Astrocyte (in vitro differentiated cells and primary cell): ENCODE results near the gene DNAL1.

ENCODE experiments used
- CTCF ChIP-seq: IDR thresholded peaks from 2 replicates; pipeline ENCODE4 v1.5.1; 2011; ENCODE audit warnings: low read depth, mild to moderate bottlenecking, inconsistent platforms, low read length, moderate library complexity; ENCODE audit not compliant: insufficient read depth
- EZH2 ChIP-seq: IDR thresholded peaks from 2 replicates; pipeline ENCODE4 v1.6.1; 2012; ENCODE audit warnings: mild to moderate bottlenecking, low read length, inconsistent platforms; ENCODE audit not compliant: insufficient read depth

DNA sequence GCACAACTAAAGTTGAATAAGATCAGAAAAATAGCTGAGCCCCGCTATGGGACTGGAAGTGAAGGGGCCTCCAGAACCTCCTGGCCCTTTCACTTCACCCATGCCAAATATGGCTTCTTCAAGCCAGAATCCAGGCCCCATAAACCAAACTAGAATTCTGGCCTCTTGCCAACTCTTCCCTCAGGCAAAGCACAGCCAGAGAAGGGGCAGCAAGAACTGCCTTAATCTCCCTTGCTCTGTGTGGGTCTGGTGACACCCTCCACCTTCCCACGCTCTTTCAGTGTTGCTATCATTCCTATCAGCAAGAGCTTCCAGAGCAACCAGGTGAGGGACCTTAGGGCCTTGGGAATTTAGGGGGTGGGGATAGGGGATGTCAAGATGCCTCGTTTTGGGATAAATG lies 72.5 kb downstream of the DNAL1 start:
- no peak for TF ChIP-seq CTCF
- TF ChIP-seq EZH2 = no peak
